IMR-90 (cell line): Measurements from ENCODE around the gene NHEJ1. TPM values are rescaled to one million over a fixed set of nuclear protein-coding genes. Genes with fewer than 3 reads are reported as not detected.

Experiments used
- ATAC-seq: fragments of 200-7000 bp; cut with Tn5 transposase; 2 replicates; pipeline ENCODE4 v1.9.1; 2020; ENCODE audit warnings: low read depth, mild to moderate bottlenecking, moderate library complexity
- BruUV-seq: library from RNA; stranded (reverse); fragments of 400-500 nt; replicated peaks from 2 replicates; lab custom pipeline; 2021; lab: Mats Ljungman, UMichigan
- CTCF ChIA-PET: fragments of 300-600 bp; formaldehyde crosslinking; extraction: SDS; loops from one replicate; lab custom pipeline; 2021; ENCODE audit warnings: antibody characterized with exemption; lab: Yijun Ruan, JAX
- POLR2A ChIA-PET: fragments of 300-600 bp; sonication (Branson Sonifier 250); formaldehyde crosslinking; loops from one replicate; lab custom pipeline; 2022; ENCODE audit warnings: antibody characterized with exemption; ENCODE audit not compliant: unreplicated experiment; lab: Charles Lee
- DNase-seq: peaks from one replicate; pipeline ENCODE4 v3.0.0; 2013
- H2AFZ ChIP-seq: replicated peaks from 2 replicates; pipeline ENCODE3; 2013; ENCODE audit warnings: low read length, mild to moderate bottlenecking; ENCODE audit not compliant: poor library complexity
- H2AK5ac ChIP-seq: 2 replicates; pipeline ENCODE4 v1.6.1; 2013; ENCODE audit warnings: low read depth, low read length, inconsistent platforms
- H2AK9ac ChIP-seq: replicated peaks from 2 replicates; pipeline ENCODE3; 2013; ENCODE audit warnings: mild to moderate bottlenecking, low read depth, low read length, moderate library complexity; ENCODE audit not compliant: poor library complexity
- H2BK120ac ChIP-seq: 2 replicates; pipeline ENCODE4 v1.6.1; 2013; ENCODE audit warnings: low read depth, low read length, inconsistent platforms
- H2BK15ac ChIP-seq: 3 replicates; pipeline ENCODE4 v1.6.1; 2013; ENCODE audit warnings: low read depth, low read length, inconsistent platforms
- H2BK20ac ChIP-seq: 2 replicates; pipeline ENCODE4 v1.6.1; 2013; ENCODE audit warnings: low read depth, mild to moderate bottlenecking, inconsistent platforms, low read length, moderate library complexity
- H2BK5ac ChIP-seq: 2 replicates; pipeline ENCODE4 v1.6.1; 2013; ENCODE audit warnings: mild to moderate bottlenecking, low read depth, low read length, inconsistent platforms; ENCODE audit not compliant: poor library complexity, severe bottlenecking
- H3K14ac ChIP-seq: replicated peaks from 2 replicates; pipeline ENCODE4 v1.6.1; 2013; ENCODE audit warnings: low read depth, low read length, inconsistent platforms
- H3K18ac ChIP-seq: 2 replicates; pipeline ENCODE4 v1.6.1; 2013; ENCODE audit warnings: low read depth, low read length, control low read depth
- H3K23ac ChIP-seq: 2 replicates; pipeline ENCODE4 v1.6.1; 2013; ENCODE audit warnings: low read depth, low read length, inconsistent platforms
- H3K27ac ChIP-seq: 2 replicates; pipeline ENCODE4 v1.5.1; 2013; ENCODE audit warnings: mild to moderate bottlenecking, control low read depth, low read length; ENCODE audit not compliant: insufficient read depth
- H3K27me3 ChIP-seq: 2 replicates; pipeline ENCODE4 v1.6.1; 2013; ENCODE audit warnings: low read length; ENCODE audit not compliant: control insufficient read depth, insufficient read depth
- H3K36me3 ChIP-seq: 2 replicates; pipeline ENCODE4 v1.6.1; 2013; ENCODE audit warnings: low read length, mixed read lengths; ENCODE audit not compliant: control insufficient read depth, insufficient read depth
- H3K4ac ChIP-seq: 2 replicates; pipeline ENCODE4 v1.6.1; 2013; ENCODE audit warnings: low read depth, low read length, inconsistent platforms
- H3K4me1 ChIP-seq: 2 replicates; pipeline ENCODE4 v1.6.1; 2013; ENCODE audit warnings: low read length, mixed read lengths; ENCODE audit not compliant: control insufficient read depth, insufficient read depth
- H3K4me2 ChIP-seq: 2 replicates; pipeline ENCODE4 v1.6.1; 2013; ENCODE audit warnings: low read depth, mild to moderate bottlenecking, control low read depth, low read length, moderate library complexity
- H3K4me3 ChIP-seq: 2 replicates; pipeline ENCODE4 v1.5.1; 2013; ENCODE audit warnings: low read depth, mild to moderate bottlenecking, control low read depth, low read length, moderate library complexity; ENCODE audit not compliant: insufficient read depth
- H3K56ac ChIP-seq: 2 replicates; pipeline ENCODE4 v1.6.1; 2013; ENCODE audit warnings: low read length, inconsistent platforms; ENCODE audit not compliant: insufficient read depth; ENCODE audit errors: extremely low read depth
- H3K79me1 ChIP-seq, 2 experiments: 2 replicates each; pipeline ENCODE4 v1.6.1; 2013; ENCODE audit warnings: low read length in 2 of 2, inconsistent platforms in 1 of 2, low read depth in 1 of 2
- H3K9ac ChIP-seq: 2 replicates; pipeline ENCODE4 v1.6.1; 2013; ENCODE audit warnings: low read depth, low read length, control low read depth
- H3K9me1 ChIP-seq: 2 replicates; pipeline ENCODE4 v1.6.1; 2013; ENCODE audit warnings: low read length, inconsistent platforms; ENCODE audit not compliant: insufficient read depth
- H3K9me3 ChIP-seq: 2 replicates; pipeline ENCODE4 v1.6.1; 2013; ENCODE audit warnings: low read length; ENCODE audit not compliant: control insufficient read depth, insufficient read depth
- H4K20me1 ChIP-seq: 2 replicates; pipeline ENCODE4 v1.6.1; 2013; ENCODE audit warnings: low read length, inconsistent platforms; ENCODE audit not compliant: insufficient read depth
- H4K5ac ChIP-seq: 2 replicates; pipeline ENCODE4 v1.6.1; 2013; ENCODE audit warnings: mild to moderate bottlenecking, low read depth, low read length, control low read depth
- H4K8ac ChIP-seq, 2 experiments: 2 replicates each; pipeline ENCODE4 v1.6.1; 2013; ENCODE audit warnings: low read depth in 2 of 2, low read length in 2 of 2, control low read depth in 1 of 2, inconsistent platforms in 1 of 2
- H4K91ac ChIP-seq: 2 replicates; pipeline ENCODE4 v1.6.1; 2013; ENCODE audit warnings: low read depth, low read length, inconsistent platforms; ENCODE audit not compliant: insufficient read depth
- CTCF ChIP-seq: conservative IDR thresholded peaks from 2 replicates; pipeline ENCODE4 v1.5.1; 2012; ENCODE audit warnings: mild to moderate bottlenecking, low read depth, low read length, improper control_type of control experiment
- ELK1 ChIP-seq: fragments of 150-350 bp; IDR thresholded peaks from 2 replicates; pipeline ENCODE4 v1.6.1; 2016; ENCODE audit warnings: low read depth, mild to moderate bottlenecking, low read length, moderate library complexity, borderline replicate concordance
- MXI1 ChIP-seq: IDR thresholded peaks from 2 replicates; pipeline ENCODE4 v1.6.1; 2012; ENCODE audit warnings: low read depth, mild to moderate bottlenecking, low read length, moderate library complexity, borderline replicate concordance
- NFE2L2 ChIP-seq: fragments of 150-350 bp; IDR thresholded peaks from 2 replicates; pipeline ENCODE4 v1.6.1; 2016; ENCODE audit warnings: low read depth, mild to moderate bottlenecking, low read length
- RAD21 ChIP-seq: IDR thresholded peaks from 2 replicates; pipeline ENCODE4 v1.6.1; 2012; ENCODE audit warnings: low read length, improper control_type of control experiment
- WGBS, 2 experiments: methylation state at CpG; one replicate each; pipeline versions ENCODE4 v1.1.5 to v1.1.7; 2013; ENCODE audit warnings: missing lambda C conversion rate in 2 of 2; ENCODE audit not compliant: insufficient read length in 1 of 2; ENCODE audit errors: extremely low coverage in 2 of 2; 5-methylcytosine and 5-hydroxymethylcytosine counted together
- dilution Hi-C: fragments of 300-500 bp; cut with HindIII; formaldehyde crosslinking; loops from one replicate; pipeline ENCODE4 v1.14.3; 2018; ENCODE audit warnings: low sequenced_read_pairs; ENCODE audit not compliant: unreplicated experiment
- in situ Hi-C: fragments of 300-500 bp; cut with MboI; formaldehyde crosslinking; loops from 3 replicates; pipeline ENCODE4 v1.14.3; 2019; ENCODE audit warnings: low sequenced_read_pairs, inconsistent platforms, mixed read lengths
- intact Hi-C: fragments of 100-400 bp; cut with micrococcal nuclease; formaldehyde crosslinking; loops from 2 replicates; pipeline ENCODE4 v1.10.0; 2022
- polyA plus RNA-seq, 3 experiments: library from polyadenylated mRNA; depleted of rRNA; stranded (reverse); fragments of >200 nt; gene quantifications; 2 replicates each; pipeline ENCODE4 v1.2.3, GENCODE V29; 2012; ENCODE audit warnings: low replicate concordance in 1 of 3
- total RNA-seq: library from RNA; depleted of rRNA; stranded (reverse); fragments of >200 nt; gene quantifications from 2 replicates; pipeline ENCODE4 v1.2.3, GENCODE V29; 2012

NHEJ1 gene
- total and polyA plus RNA-seq, 2 of the 4 experiments (the other 2 are of a cell fraction): 12.5 to 23.1 TPM

DNA sequence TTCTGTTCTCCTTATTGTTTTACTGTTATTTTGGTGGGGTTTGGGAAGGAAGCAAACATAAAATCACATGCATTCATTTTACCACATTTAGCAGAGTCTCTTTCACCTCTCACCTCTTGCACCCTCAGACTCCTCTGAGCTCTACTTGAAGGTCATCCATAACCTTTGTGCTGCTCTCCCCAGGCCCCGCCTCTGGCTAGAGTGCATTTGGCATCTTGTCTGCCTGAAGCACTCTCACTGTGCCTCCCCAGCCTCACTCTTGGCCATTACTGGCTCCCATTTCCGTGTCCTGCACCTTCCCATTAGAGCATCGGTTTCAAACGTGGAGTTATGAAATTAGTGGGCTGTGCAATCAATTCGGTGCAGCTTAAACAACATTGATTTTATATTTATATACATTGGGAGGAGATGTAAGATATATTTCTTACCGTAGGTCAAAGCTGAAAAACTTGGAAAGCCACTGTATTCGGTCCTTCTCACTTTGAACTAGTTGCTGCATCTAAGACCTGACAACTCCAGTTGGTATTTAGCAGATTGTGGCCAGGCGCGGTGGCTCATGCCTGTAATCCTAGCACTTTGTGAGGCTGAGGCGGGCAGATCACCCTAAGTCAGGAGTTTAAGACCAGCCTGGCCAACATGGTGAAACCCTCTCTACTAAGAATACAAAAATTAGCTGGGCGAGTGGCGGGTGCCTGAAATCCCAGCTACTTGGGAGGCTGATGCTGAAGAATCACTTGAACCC is 39.0 kb upstream of the NHEJ1 start:
- no peak overlapping the region for H3K4ac ChIP-seq
- WGBS, 2 experiments: 48% methylated on average over 2 of the region's 12 CpGs; no CpG with 5 or more reads in 1 of the 2 experiments
- H2AK9ac ChIP-seq: no peak overlapping the region
- H3K4me2 ChIP-seq: no peak overlapping the region
- H3K9ac ChIP-seq: no peak overlapping the region
- in situ Hi-C loops: no loop called here
- H3K4me3 ChIP-seq: no peak overlapping the region
- no peak overlapping the region for H2AK5ac ChIP-seq
- H4K8ac ChIP-seq: no peak overlapping the region
- H2BK20ac ChIP-seq: no peak overlapping the region
- no peak overlapping the region for H4K91ac ChIP-seq
- no peak overlapping the region for H2BK120ac ChIP-seq
- H3K18ac ChIP-seq: no peak overlapping the region
- H3K79me1 ChIP-seq: no peaks in the 10 kb centered on the region
- BruUV-seq: no TSS peak
- ChIA-PET POLR2A (no interaction called here), CTCF (interaction anchor here (0.6 kb wide), 1 partner anchor 54 kb away, joined by 3 read pairs; no protein-coding TSS in a partner anchor)
- H3K9me3 ChIP-seq: no peaks in the 10 kb centered on the region
- DNase-seq: no peak
- ATAC-seq: no peak
- H3K36me3 ChIP-seq: no peaks in the 10 kb centered on the region
- H3K27ac ChIP-seq: no peak overlapping the region
- no peak overlapping the region for H2BK15ac ChIP-seq
- H4K20me1 ChIP-seq: no peaks in the 10 kb centered on the region
- peaks cover 12% of the 10 kb centered on the region for H3K27me3 ChIP-seq
- no peak overlapping the region for H3K14ac ChIP-seq
- dilution Hi-C loops: no loop called here
- H3K23ac ChIP-seq: no peak overlapping the region
- no peak overlapping the region for H3K56ac ChIP-seq
- H2AFZ ChIP-seq: no peak overlapping the region
- TF ChIP-seq RAD21: no peak
- no peak for TF ChIP-seq ELK1
- no peak for TF ChIP-seq CTCF
- TF ChIP-seq NFE2L2: no peak
- TF ChIP-seq MXI1: no peak
- no peak overlapping the region for H2BK5ac ChIP-seq
- no peak overlapping the region for H4K5ac ChIP-seq
- no peaks in the 10 kb centered on the region for H3K9me1 ChIP-seq
- H3K4me1 ChIP-seq: no peaks in the 10 kb centered on the region
- intact Hi-C loops: no loop called here
